PC-9 (cell line): ENCODE measurements around the gene TTC28. TPM values are rescaled to one million over a fixed set of nuclear protein-coding genes. Genes with fewer than 3 reads are reported as not detected.

Experiments
- BruUV-seq: library from RNA; stranded (reverse); fragments of 400-500 nt; replicated peaks from 2 replicates; lab custom pipeline; 2021; lab: Mats Ljungman, UMichigan
- CTCF ChIA-PET: fragments of 300-600 bp; sonication (Branson Sonifier 250); formaldehyde crosslinking; loops from one replicate; lab custom pipeline; 2022; ENCODE audit warnings: antibody characterized with exemption; lab: Charles Lee
- POLR2A ChIA-PET: fragments of 300-600 bp; sonication (Branson Sonifier 250); formaldehyde crosslinking; loops from one replicate; lab custom pipeline; 2022; ENCODE audit warnings: antibody characterized with exemption; ENCODE audit not compliant: unreplicated experiment; lab: Charles Lee
- DNase-seq, 2 experiments: peaks; one replicate each; pipeline versions ENCODE4 v3.0.0 to v3.0.0-alpha.2; 2015 to 2022; ENCODE audit warnings: mixed read lengths in 1 of 2
- H2AFZ ChIP-seq: fragments of 200-600 bp; sonication (generic); 2 replicates; pipeline ENCODE4 v1.8.1; 2017; ENCODE audit warnings: antibody characterized with exemption
- H3F3A ChIP-seq: fragments of 200-600 bp; sonication (generic); 2 replicates; pipeline ENCODE4 v1.8.1; 2017; ENCODE audit warnings: antibody characterized with exemption, mild to moderate bottlenecking, low read depth; ENCODE audit not compliant: insufficient read depth
- H3K27ac ChIP-seq: fragments of 200-600 bp; sonication (generic); 2 replicates; pipeline ENCODE4 v1.6.1; 2016; ENCODE audit warnings: mixed run types
- H3K27me3 ChIP-seq: fragments of 200-600 bp; sonication (generic); 2 replicates; pipeline ENCODE4 v1.6.1; 2016; ENCODE audit warnings: low read depth, mixed run types; ENCODE audit not compliant: insufficient read depth
- H3K36me3 ChIP-seq: fragments of 200-600 bp; sonication (generic); 2 replicates; pipeline ENCODE4 v1.6.1; 2016; ENCODE audit warnings: low read depth, mixed run types
- H3K4me1 ChIP-seq: fragments of 200-600 bp; sonication (generic); replicated peaks from 2 replicates; pipeline ENCODE4 v1.6.1; 2016; ENCODE audit warnings: mixed run types; ENCODE audit not compliant: insufficient read depth
- H3K4me2 ChIP-seq: fragments of 200-600 bp; sonication (generic); 2 replicates; pipeline ENCODE4 v1.6.1; 2017; ENCODE audit warnings: mixed run types
- H3K4me3 ChIP-seq: fragments of 200-600 bp; sonication (generic); 2 replicates; pipeline ENCODE4 v1.6.1; 2016; ENCODE audit warnings: mixed run types
- H3K79me2 ChIP-seq: fragments of 200-600 bp; sonication (generic); 2 replicates; pipeline ENCODE4 v1.6.1; 2017; ENCODE audit warnings: low read depth, mixed run types
- H3K9me2 ChIP-seq: fragments of 200-600 bp; sonication (generic); 2 replicates; pipeline ENCODE4 v1.8.1; 2017; ENCODE audit warnings: mild to moderate bottlenecking; ENCODE audit not compliant: insufficient read depth
- H3K9me3 ChIP-seq: fragments of 200-600 bp; sonication (generic); 2 replicates; pipeline ENCODE4 v1.8.1; 2016; ENCODE audit warnings: low read depth; ENCODE audit not compliant: insufficient read depth
- H4K20me1 ChIP-seq: fragments of 200-600 bp; sonication (generic); 2 replicates; pipeline ENCODE4 v1.8.1; 2017; ENCODE audit not compliant: insufficient read depth
- CTCF ChIP-seq: fragments of 200-600 bp; sonication (generic); conservative IDR thresholded peaks from 2 replicates; pipeline ENCODE4 v1.6.1; 2017; ENCODE audit warnings: mixed run types, antibody characterized with exemption, mild to moderate bottlenecking, moderate library complexity
- EZH2 ChIP-seq: fragments of 200-600 bp; sonication (generic); IDR thresholded peaks from 2 replicates; pipeline ENCODE4 v1.8.0; 2017; ENCODE audit warnings: antibody characterized with exemption, low read depth
- intact Hi-C: fragments of 100-400 bp; cut with micrococcal nuclease; formaldehyde crosslinking; loops from one replicate; pipeline ENCODE4 v1.10.0; 2022; ENCODE audit not compliant: unreplicated experiment
- total RNA-seq: library from RNA; stranded (reverse); gene quantifications from 2 replicates; pipeline ENCODE4 v1.2.3, GENCODE V29; 2021

Gene TTC28
- total RNA-seq, 1 experiment from 2014 or later, result 6.7 TPM

GRCh38 chr22:28137036-28137435, 542.6 kb downstream of the TTC28 start:
- Histone ChIP-seq H4K20me1 (no peaks in the 10 kb centered on the region), H3K4me3 (no peak overlapping the region), H3K27me3 (no peaks in the 10 kb centered on the region), H3K4me2 (no peak overlapping the region), H3F3A (no peaks in the 10 kb centered on the region; the same call in 1 of the 2 replicates), H3K27ac (no peak overlapping the region), H3K9me2 (no peaks in the 10 kb centered on the region), H3K36me3 (no peaks in the 10 kb centered on the region), H2AFZ (no peak overlapping the region), H3K79me2 (no peaks in the 10 kb centered on the region), H3K4me1 (0 out of 2 replicates have a peak, but pooled peaks cover 4% of the 10 kb centered on the region), H3K9me3 (no peaks in the 10 kb centered on the region)
- POLR2A ChIA-PET, result no interaction called here
- TF ChIP-seq CTCF, result no peak
- TF ChIP-seq EZH2, result no peak
- BruUV-seq, result no TSS peak
- intact Hi-C loops, result no loop called here
- DNase-seq, result no peak
- CTCF ChIA-PET, result no interaction called here

DNA sequence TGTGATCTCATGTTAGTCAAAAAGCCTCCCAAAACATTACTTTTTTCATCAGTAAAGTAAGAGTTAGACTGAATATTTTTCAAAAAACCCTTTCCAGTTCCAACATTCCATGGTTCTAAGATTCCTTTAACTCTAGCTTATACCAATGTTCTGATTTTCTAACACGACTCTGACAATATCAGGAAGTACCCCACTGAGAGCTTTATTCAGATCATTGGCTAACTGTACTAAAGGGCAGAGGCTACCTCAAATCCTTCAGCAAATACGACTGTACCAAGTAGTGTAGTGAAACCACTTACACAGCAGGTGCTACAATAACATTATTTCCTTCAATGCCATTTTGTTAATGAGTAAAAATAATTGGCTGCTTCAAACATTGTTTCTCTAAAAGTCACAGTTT, 547.2 kb downstream of the TTC28 start:
- no peak for DNase-seq
- no peaks in the 10 kb centered on the region for H3K9me2 ChIP-seq
- ChIA-PET CTCF (no interaction called here), POLR2A (interaction anchor here (0.6 kb wide), 1 partner anchor 276 kb away, joined by 3 read pairs; no protein-coding TSS in a partner anchor)
- intact Hi-C loops, result no loop called here
- H3K27ac ChIP-seq, result no peak overlapping the region
- H3K9me3 ChIP-seq, result no peaks in the 10 kb centered on the region
- H2AFZ ChIP-seq, result no peak overlapping the region
- no peak overlapping the region for H3K4me2 ChIP-seq
- H3K36me3 ChIP-seq, result no peaks in the 10 kb centered on the region
- no peaks in the 10 kb centered on the region for H3K79me2 ChIP-seq
- no peaks in the 10 kb centered on the region; the same call in 1 of the 2 replicates for H3F3A ChIP-seq
- BruUV-seq, result no TSS peak
- TF ChIP-seq EZH2 (no peak), CTCF (no peak)
- no peak overlapping the region for H3K4me3 ChIP-seq
- H3K27me3 ChIP-seq, result no peaks in the 10 kb centered on the region
- H3K4me1 ChIP-seq, result no peaks in the 10 kb centered on the region
- no peaks in the 10 kb centered on the region for H4K20me1 ChIP-seq

GRCh38 chr22:28129319-28129962, 550.2 kb downstream of the TTC28 start:
- Histone ChIP-seq H3K4me3 (no peak overlapping the region), H3K9me2 (no peaks in the 10 kb centered on the region), H3K27me3 (no peaks in the 10 kb centered on the region), H3K79me2 (no peaks in the 10 kb centered on the region), H4K20me1 (no peaks in the 10 kb centered on the region), H3K9me3 (no peaks in the 10 kb centered on the region), H3K4me1 (no peaks in the 10 kb centered on the region), H3K4me2 (no peak overlapping the region), H2AFZ (no peak overlapping the region), H3K27ac (no peak overlapping the region), H3F3A (no peaks in the 10 kb centered on the region), H3K36me3 (no peaks in the 10 kb centered on the region)
- intact Hi-C loops, result no loop called here
- no TSS peak for BruUV-seq
- no peak for DNase-seq
- ChIA-PET CTCF (no interaction called here), POLR2A (no interaction called here)
- no peak for TF ChIP-seq EZH2
- no peak for TF ChIP-seq CTCF
